ENCODE data around the gene RFNG. TPM values are rescaled to one million over a fixed set of nuclear protein-coding genes. Genes with fewer than 3 reads are reported as not detected.
A peak's percentile ranks its signal among the peaks of the same experiment; 100 is the strongest.

The RFNG gene
- total and polyA plus RNA-seq, 2 of the 13 experiments (the other 11 are each of a cell fraction or from before 2014, with no cell fraction given) = 61.4 to 64.0 TPM

GRCh38 chr17:82037092-82037888 lies 14.3 kb downstream of the RFNG start, which contains the start of gene DCXR (continued):
- TF ChIP-seq ZNF3 (CRISPR knock-in tag; IDR thresholded peaks at IDR 0.05) = no peak
- no peak for TF ChIP-seq ZUFSP (CRISPR knock-in tag; IDR thresholded peaks at IDR 0.05; ENCODE audit: borderline replicate concordance)
- TF ChIP-seq KDM1A (CRISPR knock-in tag; IDR thresholded peaks at IDR 0.05) = no peak
- peak; percentile 84; the same call in 1 of the 2 replicates for TF ChIP-seq ETV6 (CRISPR knock-in tag; conservative IDR thresholded peaks at IDR 0.05)
- peak; percentile 96; the same call in 1 of the 2 replicates for TF ChIP-seq EEA1 (CRISPR knock-in tag; IDR thresholded peaks at IDR 0.05; ENCODE audit: borderline replicate concordance)
- no peak for TF ChIP-seq PAF1 (CRISPR knock-in tag; IDR thresholded peaks at IDR 0.05)
- TF ChIP-seq FOXA3 (CRISPR knock-in tag; IDR thresholded peaks at IDR 0.05) = peak; percentile 22; the same call in 1 of the 2 replicates
- peak; percentile 75 for TF ChIP-seq ZNF547 (CRISPR knock-in tag; IDR thresholded peaks at IDR 0.05)
- no peak for TF ChIP-seq CHCHD3 (CRISPR knock-in tag; IDR thresholded peaks at IDR 0.05)
- TF ChIP-seq HBP1 (CRISPR knock-in tag; IDR thresholded peaks at IDR 0.05; ENCODE audit: low read depth) = peak; percentile 77; the same call in 1 of the 2 replicates
- no peak for TF ChIP-seq ZXDC (CRISPR knock-in tag; IDR thresholded peaks at IDR 0.05)
- peak; percentile 85; the same call in 1 of the 2 replicates for TF ChIP-seq WIZ (CRISPR knock-in tag; IDR thresholded peaks at IDR 0.05)
- TF ChIP-seq ZNF460 (CRISPR knock-in tag; IDR thresholded peaks at IDR 0.05; ENCODE audit: borderline replicate concordance) = no peak
- peak; percentile 96 for TF ChIP-seq HNRNPLL (IDR thresholded peaks at IDR 0.05; ENCODE audit: low read depth, low read length, poor library complexity, severe bottlenecking)
- TF ChIP-seq CENPT (CRISPR knock-in tag; IDR thresholded peaks at IDR 0.05; ENCODE audit: low read depth) = peak; percentile 65; the same call in 1 of the 2 replicates
- TF ChIP-seq HNRNPH1 (optimal IDR thresholded peaks at IDR 0.05; ENCODE audit: low read depth, low read length) = no peak
- TF ChIP-seq ZNF724P (CRISPR knock-in tag; IDR thresholded peaks at IDR 0.05; ENCODE audit: borderline replicate concordance) = peak; percentile 90; the same call in 1 of the 2 replicates
- TF ChIP-seq ATF7 (IDR thresholded peaks at IDR 0.05) = no peak
- TF ChIP-seq ATF7 (CRISPR knock-in tag; IDR thresholded peaks at IDR 0.05) = no peak; the same call in 1 of the 2 replicates
- TF ChIP-seq ZNF550 (CRISPR knock-in tag; IDR thresholded peaks at IDR 0.05; ENCODE audit: borderline replicate concordance) = 0 out of 2 replicates have a peak, but pooled peaks have one; percentile 55
- TF ChIP-seq ZNF850 (CRISPR knock-in tag; conservative IDR thresholded peaks at IDR 0.05) = 0 out of 2 replicates have a peak, but pooled peaks have one; percentile 47
- peak; percentile 16; the same call in 1 of the 2 replicates for TF ChIP-seq ZBTB43 (CRISPR knock-in tag; conservative IDR thresholded peaks at IDR 0.05)
